Liver (tissue), 3 donors: ENCODE results near the gene AMIGO1.

Source experiments
- EGR1 ChIP-seq, 2 donors: IDR thresholded peaks; 2 replicates each; pipeline ENCODE4 v1.6.1; 2016 to 2018; ENCODE audit warnings: antibody characterized with exemption in 2 of 2, low read depth in 2 of 2
- GABPA ChIP-seq, 2 donors: IDR thresholded peaks in 1 of 2; conservative IDR thresholded peaks in 1 of 2; 2 replicates each; pipeline ENCODE4 v1.6.1; 2016; ENCODE audit warnings: antibody characterized with exemption in 2 of 2, mild to moderate bottlenecking in 1 of 2, moderate library complexity in 1 of 2
- HNF4G ChIP-seq: IDR thresholded peaks from 2 replicates; pipeline ENCODE4 v1.6.1; 2016; ENCODE audit warnings: antibody characterized with exemption
- JUND ChIP-seq, 2 donors: IDR thresholded peaks; 2 replicates each; pipeline ENCODE4 v1.6.1; 2016; ENCODE audit warnings: antibody characterized with exemption in 2 of 2
- RAD21 ChIP-seq, 2 donors: IDR thresholded peaks; 2 replicates each; pipeline ENCODE4 v1.6.1; 2016; ENCODE audit warnings: antibody characterized with exemption in 2 of 2, mild to moderate bottlenecking in 2 of 2
- SP1 ChIP-seq: IDR thresholded peaks from 2 replicates; pipeline ENCODE4 v1.6.1; 2018; ENCODE audit warnings: antibody characterized with exemption, mild to moderate bottlenecking
- TAF1 ChIP-seq: conservative IDR thresholded peaks from 2 replicates; pipeline ENCODE4 v1.6.1; 2016; ENCODE audit warnings: antibody characterized with exemption, mild to moderate bottlenecking
- YY1 ChIP-seq: IDR thresholded peaks from 2 replicates; pipeline ENCODE4 v1.6.1; 2016; ENCODE audit warnings: antibody characterized with exemption, mild to moderate bottlenecking
- TF ChIP-seq, protein P1 (sequence below): fragments of 150-350 bp; IDR thresholded peaks from 2 replicates; pipeline ENCODE4 v1.5.1; 2017; ENCODE audit warnings: improper control_type of control experiment, low read depth, low read length; ENCODE audit not compliant: missing input control
- TF ChIP-seq, protein P2 (sequence below): IDR thresholded peaks from 2 replicates; pipeline ENCODE4 v1.6.1; 2016; ENCODE audit warnings: antibody characterized with exemption
- TF ChIP-seq, protein P3 (sequence below): IDR thresholded peaks from 2 replicates; pipeline ENCODE4 v1.6.1; 2016; ENCODE audit warnings: antibody characterized with exemption
- TF ChIP-seq, protein P4 (sequence below): IDR thresholded peaks from 2 replicates; pipeline ENCODE4 v1.6.1; 2016; ENCODE audit warnings: antibody characterized with exemption
- TF ChIP-seq, protein P5 (sequence below): IDR thresholded peaks from 2 replicates; pipeline ENCODE4 v1.6.1; 2016; ENCODE audit warnings: antibody characterized with exemption, mild to moderate bottlenecking
- donor health status: healthy.
- donor health status: healthy.

DNA sequence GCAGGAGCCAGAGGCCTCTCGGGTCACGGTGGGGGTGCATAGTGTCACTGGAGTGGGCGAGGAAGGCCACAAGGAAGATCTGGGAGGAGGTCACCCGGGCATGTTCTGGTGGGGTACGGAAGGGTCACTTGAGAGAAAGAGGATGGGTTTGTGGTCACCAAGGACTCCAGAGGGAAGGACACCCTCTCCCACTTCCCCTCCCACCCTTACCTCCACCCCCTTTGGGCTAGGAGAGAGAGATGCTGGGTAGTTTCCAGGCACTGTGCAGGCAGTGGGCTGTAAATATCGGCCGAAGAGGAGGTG lies 703 bp downstream of the AMIGO1 start:
- TF ChIP-seq, protein P1, sequence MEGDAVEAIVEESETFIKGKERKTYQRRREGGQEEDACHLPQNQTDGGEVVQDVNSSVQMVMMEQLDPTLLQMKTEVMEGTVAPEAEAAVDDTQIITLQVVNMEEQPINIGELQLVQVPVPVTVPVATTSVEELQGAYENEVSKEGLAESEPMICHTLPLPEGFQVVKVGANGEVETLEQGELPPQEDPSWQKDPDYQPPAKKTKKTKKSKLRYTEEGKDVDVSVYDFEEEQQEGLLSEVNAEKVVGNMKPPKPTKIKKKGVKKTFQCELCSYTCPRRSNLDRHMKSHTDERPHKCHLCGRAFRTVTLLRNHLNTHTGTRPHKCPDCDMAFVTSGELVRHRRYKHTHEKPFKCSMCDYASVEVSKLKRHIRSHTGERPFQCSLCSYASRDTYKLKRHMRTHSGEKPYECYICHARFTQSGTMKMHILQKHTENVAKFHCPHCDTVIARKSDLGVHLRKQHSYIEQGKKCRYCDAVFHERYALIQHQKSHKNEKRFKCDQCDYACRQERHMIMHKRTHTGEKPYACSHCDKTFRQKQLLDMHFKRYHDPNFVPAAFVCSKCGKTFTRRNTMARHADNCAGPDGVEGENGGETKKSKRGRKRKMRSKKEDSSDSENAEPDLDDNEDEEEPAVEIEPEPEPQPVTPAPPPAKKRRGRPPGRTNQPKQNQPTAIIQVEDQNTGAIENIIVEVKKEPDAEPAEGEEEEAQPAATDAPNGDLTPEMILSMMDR = no peak
- TF ChIP-seq TAF1 (no peak), SP1 (no peak), YY1 (no peak), RAD21 (IDR thresholded peaks at IDR 0.05) (no peak), EGR1 (IDR thresholded peaks at IDR 0.05; ENCODE audit: low read depth in 2 of 2) (no peak), HNF4G (no peak), GABPA (IDR thresholded peaks at IDR 0.05 in 1 of 2, conservative IDR thresholded peaks at IDR 0.05 in 1 of 2) (no peak), JUND (IDR thresholded peaks at IDR 0.05) (no peak)
- TF ChIP-seq, protein P2, sequence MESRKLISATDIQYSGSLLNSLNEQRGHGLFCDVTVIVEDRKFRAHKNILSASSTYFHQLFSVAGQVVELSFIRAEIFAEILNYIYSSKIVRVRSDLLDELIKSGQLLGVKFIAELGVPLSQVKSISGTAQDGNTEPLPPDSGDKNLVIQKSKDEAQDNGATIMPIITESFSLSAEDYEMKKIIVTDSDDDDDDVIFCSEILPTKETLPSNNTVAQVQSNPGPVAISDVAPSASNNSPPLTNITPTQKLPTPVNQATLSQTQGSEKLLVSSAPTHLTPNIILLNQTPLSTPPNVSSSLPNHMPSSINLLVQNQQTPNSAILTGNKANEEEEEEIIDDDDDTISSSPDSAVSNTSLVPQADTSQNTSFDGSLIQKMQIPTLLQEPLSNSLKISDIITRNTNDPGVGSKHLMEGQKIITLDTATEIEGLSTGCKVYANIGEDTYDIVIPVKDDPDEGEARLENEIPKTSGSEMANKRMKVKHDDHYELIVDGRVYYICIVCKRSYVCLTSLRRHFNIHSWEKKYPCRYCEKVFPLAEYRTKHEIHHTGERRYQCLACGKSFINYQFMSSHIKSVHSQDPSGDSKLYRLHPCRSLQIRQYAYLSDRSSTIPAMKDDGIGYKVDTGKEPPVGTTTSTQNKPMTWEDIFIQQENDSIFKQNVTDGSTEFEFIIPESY = no peak
- TF ChIP-seq, protein P3, sequence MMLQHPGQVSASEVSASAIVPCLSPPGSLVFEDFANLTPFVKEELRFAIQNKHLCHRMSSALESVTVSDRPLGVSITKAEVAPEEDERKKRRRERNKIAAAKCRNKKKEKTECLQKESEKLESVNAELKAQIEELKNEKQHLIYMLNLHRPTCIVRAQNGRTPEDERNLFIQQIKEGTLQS = no peak
- TF ChIP-seq, protein P4, sequence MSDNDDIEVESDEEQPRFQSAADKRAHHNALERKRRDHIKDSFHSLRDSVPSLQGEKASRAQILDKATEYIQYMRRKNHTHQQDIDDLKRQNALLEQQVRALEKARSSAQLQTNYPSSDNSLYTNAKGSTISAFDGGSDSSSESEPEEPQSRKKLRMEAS = no peak
- TF ChIP-seq, protein P5, sequence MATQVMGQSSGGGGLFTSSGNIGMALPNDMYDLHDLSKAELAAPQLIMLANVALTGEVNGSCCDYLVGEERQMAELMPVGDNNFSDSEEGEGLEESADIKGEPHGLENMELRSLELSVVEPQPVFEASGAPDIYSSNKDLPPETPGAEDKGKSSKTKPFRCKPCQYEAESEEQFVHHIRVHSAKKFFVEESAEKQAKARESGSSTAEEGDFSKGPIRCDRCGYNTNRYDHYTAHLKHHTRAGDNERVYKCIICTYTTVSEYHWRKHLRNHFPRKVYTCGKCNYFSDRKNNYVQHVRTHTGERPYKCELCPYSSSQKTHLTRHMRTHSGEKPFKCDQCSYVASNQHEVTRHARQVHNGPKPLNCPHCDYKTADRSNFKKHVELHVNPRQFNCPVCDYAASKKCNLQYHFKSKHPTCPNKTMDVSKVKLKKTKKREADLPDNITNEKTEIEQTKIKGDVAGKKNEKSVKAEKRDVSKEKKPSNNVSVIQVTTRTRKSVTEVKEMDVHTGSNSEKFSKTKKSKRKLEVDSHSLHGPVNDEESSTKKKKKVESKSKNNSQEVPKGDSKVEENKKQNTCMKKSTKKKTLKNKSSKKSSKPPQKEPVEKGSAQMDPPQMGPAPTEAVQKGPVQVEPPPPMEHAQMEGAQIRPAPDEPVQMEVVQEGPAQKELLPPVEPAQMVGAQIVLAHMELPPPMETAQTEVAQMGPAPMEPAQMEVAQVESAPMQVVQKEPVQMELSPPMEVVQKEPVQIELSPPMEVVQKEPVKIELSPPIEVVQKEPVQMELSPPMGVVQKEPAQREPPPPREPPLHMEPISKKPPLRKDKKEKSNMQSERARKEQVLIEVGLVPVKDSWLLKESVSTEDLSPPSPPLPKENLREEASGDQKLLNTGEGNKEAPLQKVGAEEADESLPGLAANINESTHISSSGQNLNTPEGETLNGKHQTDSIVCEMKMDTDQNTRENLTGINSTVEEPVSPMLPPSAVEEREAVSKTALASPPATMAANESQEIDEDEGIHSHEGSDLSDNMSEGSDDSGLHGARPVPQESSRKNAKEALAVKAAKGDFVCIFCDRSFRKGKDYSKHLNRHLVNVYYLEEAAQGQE = no peak
